ENCODE measurements around the gene MARCHF3.

Gene MARCHF3

DNA sequence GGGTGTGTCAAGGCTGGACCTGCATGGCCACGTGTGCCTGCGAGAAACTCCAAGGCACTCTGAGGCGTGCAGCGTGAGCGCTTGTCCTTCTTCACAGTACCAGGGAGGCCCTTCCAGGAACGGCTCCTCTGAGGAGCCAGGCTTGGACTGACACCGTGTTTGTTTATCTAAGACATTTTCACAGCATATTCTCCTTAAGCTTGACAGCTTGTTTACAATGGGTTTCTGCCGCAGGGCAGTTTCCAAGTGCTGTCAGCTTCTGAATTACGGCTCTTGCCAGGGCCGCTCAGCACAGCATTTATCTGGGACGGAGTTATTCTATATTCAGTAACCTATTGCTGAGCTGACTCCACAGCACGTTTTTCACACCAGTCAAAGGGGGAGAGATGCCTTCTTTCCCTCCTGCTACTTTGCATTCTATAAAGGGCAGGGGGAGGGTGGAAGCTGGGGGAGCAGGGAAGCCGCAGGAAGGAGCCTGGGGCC is 155.0 kb downstream of the MARCHF3 start:
- TF ChIP-seq, protein P1, sequence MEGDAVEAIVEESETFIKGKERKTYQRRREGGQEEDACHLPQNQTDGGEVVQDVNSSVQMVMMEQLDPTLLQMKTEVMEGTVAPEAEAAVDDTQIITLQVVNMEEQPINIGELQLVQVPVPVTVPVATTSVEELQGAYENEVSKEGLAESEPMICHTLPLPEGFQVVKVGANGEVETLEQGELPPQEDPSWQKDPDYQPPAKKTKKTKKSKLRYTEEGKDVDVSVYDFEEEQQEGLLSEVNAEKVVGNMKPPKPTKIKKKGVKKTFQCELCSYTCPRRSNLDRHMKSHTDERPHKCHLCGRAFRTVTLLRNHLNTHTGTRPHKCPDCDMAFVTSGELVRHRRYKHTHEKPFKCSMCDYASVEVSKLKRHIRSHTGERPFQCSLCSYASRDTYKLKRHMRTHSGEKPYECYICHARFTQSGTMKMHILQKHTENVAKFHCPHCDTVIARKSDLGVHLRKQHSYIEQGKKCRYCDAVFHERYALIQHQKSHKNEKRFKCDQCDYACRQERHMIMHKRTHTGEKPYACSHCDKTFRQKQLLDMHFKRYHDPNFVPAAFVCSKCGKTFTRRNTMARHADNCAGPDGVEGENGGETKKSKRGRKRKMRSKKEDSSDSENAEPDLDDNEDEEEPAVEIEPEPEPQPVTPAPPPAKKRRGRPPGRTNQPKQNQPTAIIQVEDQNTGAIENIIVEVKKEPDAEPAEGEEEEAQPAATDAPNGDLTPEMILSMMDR (IDR thresholded peaks at IDR 0.05; ENCODE audit: extremely low read depth, missing control alignments), result no peak
- no peak for DNase-seq (ENCODE audit: low spot score)

DNA sequence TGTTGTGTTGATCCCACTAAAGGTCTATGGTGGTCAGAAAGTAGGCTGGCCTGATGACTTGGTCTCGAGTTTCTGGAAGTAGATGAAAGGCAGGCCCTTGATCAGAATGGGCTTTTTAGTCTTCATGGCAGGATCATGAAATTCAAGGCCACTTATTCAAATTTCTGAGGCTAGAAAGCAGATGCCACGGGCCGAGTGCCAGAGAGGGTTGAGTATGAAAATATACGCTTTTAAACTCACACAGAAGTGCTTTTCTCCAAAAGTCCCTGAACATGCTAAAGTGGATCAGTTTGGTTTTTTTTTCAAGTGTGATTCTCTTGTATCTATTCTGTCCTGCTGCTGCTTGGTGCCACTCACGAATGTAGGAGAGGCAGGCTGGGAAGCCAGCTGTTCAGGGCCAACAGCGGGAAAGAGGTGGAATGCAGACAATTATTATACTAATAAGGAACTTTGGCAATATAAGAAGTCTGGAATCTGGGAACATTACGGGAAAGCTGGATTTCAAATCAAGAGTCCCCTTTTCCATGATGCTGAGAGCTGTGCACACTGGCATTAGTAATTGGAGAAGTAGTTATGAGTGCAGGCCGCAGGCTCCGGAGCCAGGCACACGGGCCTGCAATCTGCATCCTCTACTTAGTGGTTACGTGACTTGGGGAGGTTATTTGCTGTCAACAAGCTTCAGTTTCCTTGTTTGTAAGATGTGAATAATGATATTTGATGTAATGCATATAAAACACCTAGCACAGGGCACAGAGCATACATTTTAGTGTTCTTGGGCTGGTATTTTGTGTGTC is 157.6 kb downstream of the MARCHF3 start:
- DNase-seq (ENCODE audit: low spot score), result no peak
- TF ChIP-seq, protein P1 (IDR thresholded peaks at IDR 0.05; ENCODE audit: extremely low read depth, missing control alignments), result no peak

DNA sequence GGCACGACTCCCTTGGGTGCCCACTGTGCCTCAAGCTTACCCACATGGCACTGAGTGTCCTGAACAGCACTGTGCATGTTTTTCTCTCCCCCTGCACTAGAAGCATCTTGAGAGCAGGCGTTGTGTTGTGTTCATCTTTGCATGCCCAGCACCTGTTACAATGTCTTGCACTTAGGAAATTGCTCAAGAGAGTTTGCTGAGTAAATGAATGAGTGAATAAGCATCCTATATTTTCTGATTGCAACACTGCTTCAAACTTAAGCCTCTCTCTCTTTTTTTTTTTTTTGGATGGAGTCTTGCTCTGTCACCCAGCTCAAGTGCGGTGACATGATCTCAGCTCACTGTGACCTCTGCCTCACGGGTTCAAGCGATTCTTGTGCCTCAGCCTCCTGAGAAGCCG is 158.9 kb downstream of the MARCHF3 start:
- TF ChIP-seq, protein P1 (IDR thresholded peaks at IDR 0.05; ENCODE audit: extremely low read depth, missing control alignments), result no peak

DNA sequence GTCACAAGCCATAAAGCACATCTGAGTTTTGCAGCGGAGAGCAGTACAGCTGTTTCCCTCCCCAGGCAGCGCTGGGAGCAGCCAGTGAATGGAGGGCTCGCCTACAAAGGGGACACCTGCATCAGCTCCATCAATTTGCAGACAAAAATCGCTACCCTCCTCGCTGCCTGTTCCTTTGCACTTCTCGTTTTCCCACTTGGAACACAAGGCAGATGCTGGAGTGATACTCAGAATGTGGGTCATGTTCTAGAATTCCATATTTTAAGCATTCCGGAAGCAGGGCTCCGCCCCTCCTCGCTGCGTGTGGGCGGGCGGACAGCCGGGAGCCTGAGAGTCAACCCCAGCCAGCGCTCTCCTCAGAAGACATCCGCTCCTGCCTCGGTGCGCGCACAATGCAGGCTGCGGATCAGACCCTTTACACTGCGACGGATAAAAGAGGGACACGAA is 161.3 kb downstream of the MARCHF3 start:
- peak; percentile 50 for DNase-seq (ENCODE audit: low spot score)
- TF ChIP-seq, protein P1 (IDR thresholded peaks at IDR 0.05; ENCODE audit: extremely low read depth, missing control alignments), result no peak

More for the DNA sequence above, 158.9 kb downstream of the MARCHF3 start:
- DNase-seq (ENCODE audit: low spot score), result no peak

DNA sequence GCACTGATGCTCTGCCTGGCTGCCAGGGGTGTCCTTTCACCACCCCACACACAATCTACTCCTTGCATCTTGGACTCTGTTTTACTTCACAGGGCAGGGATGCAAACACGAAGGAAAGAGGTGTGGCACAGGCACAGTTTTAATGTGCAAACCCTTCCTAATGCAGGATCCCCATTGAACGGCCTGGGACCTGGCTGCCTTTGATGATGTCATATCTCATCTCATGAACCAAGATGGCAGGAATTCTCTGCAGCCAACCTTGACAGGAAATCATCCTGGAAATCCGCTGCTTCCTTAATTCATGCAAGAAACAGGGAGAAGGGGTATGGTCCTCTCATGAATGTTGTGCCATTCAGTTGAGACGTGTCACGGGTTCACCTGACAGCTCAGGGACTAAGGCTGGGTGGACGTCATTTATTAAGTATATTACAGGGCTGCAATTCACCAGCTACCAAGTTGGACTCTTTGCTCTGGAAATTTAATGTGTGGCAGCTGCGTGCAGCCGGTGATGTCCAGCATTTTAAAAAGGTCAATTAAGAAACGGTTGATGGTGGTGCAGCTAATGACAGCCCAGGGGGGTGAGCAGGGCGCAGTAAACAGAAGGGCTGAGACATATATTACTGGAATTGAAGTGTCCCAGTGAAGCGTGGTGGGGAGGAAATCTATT is 161.9 kb downstream of the MARCHF3 start:
- TF ChIP-seq, protein P1 (IDR thresholded peaks at IDR 0.05; ENCODE audit: extremely low read depth, missing control alignments), result no peak
- no peak for DNase-seq (ENCODE audit: low spot score)

DNA sequence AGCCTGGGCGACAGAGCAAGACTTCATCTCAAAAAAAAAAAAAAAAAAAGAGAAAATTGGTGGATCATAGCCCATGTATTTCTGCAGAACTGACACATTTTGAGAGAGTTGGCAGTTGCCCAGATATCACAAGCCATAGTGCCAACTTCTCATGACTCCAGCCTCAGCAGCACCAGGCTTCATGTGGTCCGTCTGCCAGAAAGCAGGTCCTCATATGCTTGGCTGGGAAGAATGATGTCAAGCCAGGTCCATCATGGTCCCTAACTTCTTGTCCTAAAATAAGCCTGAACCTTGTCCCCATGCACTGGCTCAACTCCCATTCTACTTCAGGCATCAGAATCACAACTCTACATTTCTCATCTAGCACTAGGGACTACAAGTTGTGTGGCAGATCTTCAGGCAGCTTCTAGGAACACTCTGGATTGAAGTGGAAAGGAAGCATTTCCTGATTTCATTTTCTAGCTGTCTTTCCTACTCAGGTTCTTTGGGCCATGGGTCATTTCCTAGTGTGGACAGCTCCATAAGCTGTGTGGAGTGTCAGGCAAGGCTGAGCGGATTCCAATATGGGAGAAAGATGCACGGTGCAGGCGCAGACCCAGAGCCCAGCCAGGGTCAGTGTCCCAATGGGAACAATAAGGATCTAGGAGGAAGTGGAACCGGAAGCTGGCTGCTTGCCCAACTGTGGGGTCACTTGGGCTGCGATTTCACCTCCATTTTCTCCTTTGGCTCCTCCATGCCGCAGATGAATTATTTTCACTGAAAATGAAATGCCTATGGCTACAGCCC is 163.3 kb downstream of the MARCHF3 start:
- DNase-seq (ENCODE audit: low spot score), result no peak
- TF ChIP-seq, protein P1 (IDR thresholded peaks at IDR 0.05; ENCODE audit: extremely low read depth, missing control alignments), result no peak

Data from GM20000 (cell line).